SK-N-SH (cell line): ENCODE measurements around the gene FOXE3. TPM values are rescaled to one million over a fixed set of nuclear protein-coding genes. Genes with fewer than 3 reads are reported as not detected.
A peak's percentile ranks its signal among the peaks of the same experiment; 100 is the strongest.

Experiments used
- CTCF ChIA-PET: fragments of 300-600, 350-600 bp; formaldehyde crosslinking; extraction: SDS; loops from one replicate; lab custom pipeline; 2021; lab: Yijun Ruan, JAX
- POLR2A ChIA-PET: fragments of 350-600 bp; sonication (Branson Sonifier 250); formaldehyde crosslinking; extraction: SDS; loops from one replicate; lab custom pipeline; 2020; ENCODE audit warnings: antibody characterized with exemption, inconsistent platforms; lab: Yijun Ruan, JAX
- DNase-seq: peaks from one replicate; pipeline ENCODE4 v3.0.0; 2012
- H2AFZ ChIP-seq: fragments of 200-600 bp; sonication (generic); 2 replicates; pipeline ENCODE4 v1.8.1; 2016; ENCODE audit warnings: antibody characterized with exemption, mild to moderate bottlenecking, low read depth
- H3F3A ChIP-seq: fragments of 200-600 bp; sonication (generic); replicated peaks from 2 replicates; pipeline ENCODE3; 2016; ENCODE audit warnings: antibody characterized with exemption, mild to moderate bottlenecking; ENCODE audit not compliant: insufficient read depth
- H3K27ac ChIP-seq, 2 experiments: fragments of 200-500 bp in 1 of 2; fragments of 200-600 bp in 1 of 2; sonication (Bioruptor generic) in 1 of 2; sonication (generic), shearing (Covaris generic) in 1 of 2; 2 replicates each; pipeline versions ENCODE4 v1.5.1 to v1.6.1; 2014 to 2016; ENCODE audit warnings: low read depth in 2 of 2, inconsistent platforms in 1 of 2, low read length in 1 of 2, mild to moderate bottlenecking in 1 of 2, mixed read lengths in 1 of 2
- H3K27me3 ChIP-seq: fragments of 200-600 bp; sonication (generic), shearing (Covaris generic); 2 replicates; pipeline ENCODE4 v1.6.1; 2016; ENCODE audit warnings: mixed run types; ENCODE audit not compliant: insufficient read depth
- H3K36me3 ChIP-seq, 2 experiments: fragments of 200-500 bp in 1 of 2; fragments of 200-600 bp in 1 of 2; sonication (Bioruptor generic) in 1 of 2; sonication (generic) in 1 of 2; replicated peaks in 1 of 2; 2 replicates each; pipeline versions ENCODE3 to v1.5.1; 2014 to 2016; ENCODE audit warnings: low read length in 1 of 2, mild to moderate bottlenecking in 1 of 2; ENCODE audit not compliant: insufficient read depth in 2 of 2, control insufficient read depth in 1 of 2
- H3K4me1 ChIP-seq, 2 experiments: fragments of 200-500 bp in 1 of 2; fragments of 200-600 bp in 1 of 2; sonication (Bioruptor generic) in 1 of 2; sonication (generic), shearing (Covaris generic) in 1 of 2; 2 replicates each; pipeline versions ENCODE4 v1.5.1 to v1.6.1; 2014 to 2016; ENCODE audit warnings: low read depth in 1 of 2, low read length in 1 of 2, mixed run types in 1 of 2; ENCODE audit not compliant: insufficient read depth in 2 of 2, control insufficient read depth in 1 of 2
- H3K4me2 ChIP-seq: fragments of 200-600 bp; sonication (generic), shearing (Covaris generic); 2 replicates; pipeline ENCODE4 v1.6.1; 2017; ENCODE audit warnings: mixed run types
- H3K4me3 ChIP-seq, 2 experiments: fragments of 200-500 bp in 1 of 2; fragments of 200-600 bp in 1 of 2; sonication (Bioruptor generic) in 1 of 2; sonication (generic), shearing (Covaris generic) in 1 of 2; 2 replicates each; pipeline versions ENCODE4 v1.5.1 to v1.8.1; 2014 to 2016; ENCODE audit warnings: low read depth in 2 of 2, inconsistent platforms in 1 of 2, low read length in 1 of 2, mild to moderate bottlenecking in 1 of 2, mixed read lengths in 1 of 2, moderate library complexity in 1 of 2
- H3K79me2 ChIP-seq: fragments of 200-600 bp; sonication (generic); 2 replicates; pipeline ENCODE4 v1.8.1; 2017; ENCODE audit warnings: mild to moderate bottlenecking; ENCODE audit not compliant: insufficient read depth
- H3K9ac ChIP-seq: fragments of 200-600 bp; sonication (generic); 2 replicates; pipeline ENCODE4 v1.6.1; 2017; ENCODE audit warnings: mixed run types
- H3K9me2 ChIP-seq: fragments of 200-600 bp; sonication (generic); 2 replicates; pipeline ENCODE4 v1.6.1; 2017; ENCODE audit warnings: mixed run types
- H3K9me3 ChIP-seq: fragments of 200-600 bp; sonication (generic); 2 replicates; pipeline ENCODE4 v1.6.1; 2017; ENCODE audit warnings: mixed run types, mild to moderate bottlenecking, moderate library complexity
- H4K20me1 ChIP-seq: fragments of 200-600 bp; sonication (generic); 2 replicates; pipeline ENCODE4 v1.6.1; 2017; ENCODE audit warnings: mild to moderate bottlenecking, mixed run types; ENCODE audit not compliant: insufficient read depth
- ELF1 ChIP-seq: IDR thresholded peaks from 2 replicates; pipeline ENCODE4 v1.4.0; 2012
- EP300 ChIP-seq, 2 experiments: IDR thresholded peaks; 2 replicates each; pipeline versions ENCODE4 v1.4.0 to v1.6.1; 2012; ENCODE audit warnings: borderline replicate concordance in 1 of 2, low read depth in 1 of 2, low read length in 1 of 2
- EZH2phosphoT487 ChIP-seq: fragments of 200-600 bp; sonication (generic); IDR thresholded peaks from 2 replicates; pipeline ENCODE4 v1.6.1; 2017; ENCODE audit warnings: low read depth, mixed run types, mild to moderate bottlenecking, antibody characterized with exemption, moderate library complexity, borderline replicate concordance
- GABPA ChIP-seq: IDR thresholded peaks from 2 replicates; pipeline ENCODE4 v1.4.0; 2012; ENCODE audit warnings: low read depth, mild to moderate bottlenecking
- GATA2 ChIP-seq: sonication (generic); formaldehyde crosslinking; IDR thresholded peaks from 2 replicates; pipeline ENCODE4 v1.5.0; 2020; ENCODE audit warnings: mild to moderate bottlenecking, missing genetic modification reagents
- MXI1 ChIP-seq: IDR thresholded peaks from 2 replicates; pipeline ENCODE4 v1.6.1; 2012; ENCODE audit warnings: mild to moderate bottlenecking, low read depth, low read length, improper control_type of control experiment
- NRF1 ChIP-seq: IDR thresholded peaks from 2 replicates; pipeline ENCODE4 v1.6.1; 2012; ENCODE audit warnings: low read depth, mild to moderate bottlenecking, low read length
- RFX5 ChIP-seq: IDR thresholded peaks from 2 replicates; pipeline ENCODE4 v1.6.1; 2012; ENCODE audit warnings: mild to moderate bottlenecking, improper control_type of control experiment, low read length
- SIN3A ChIP-seq: IDR thresholded peaks from 2 replicates; pipeline ENCODE4 v1.6.1; 2012; ENCODE audit warnings: low read depth, mild to moderate bottlenecking, low read length, moderate library complexity, borderline replicate concordance
- SMC3 ChIP-seq: IDR thresholded peaks from 2 replicates; pipeline ENCODE4 v1.6.1; 2012; ENCODE audit warnings: low read depth, low read length, improper control_type of control experiment
- TCF12 ChIP-seq: IDR thresholded peaks from 2 replicates; pipeline ENCODE4 v1.4.0; 2012
- TEAD4 ChIP-seq: IDR thresholded peaks from 2 replicates; pipeline ENCODE4 v1.4.0; 2012; ENCODE audit warnings: mild to moderate bottlenecking, borderline replicate concordance; ENCODE audit not compliant: insufficient read depth
- WGBS: methylation state at CpG from one replicate; pipeline ENCODE4 v1.1.6; 2017; ENCODE audit warnings: low lambda C conversion rate; 5-methylcytosine and 5-hydroxymethylcytosine counted together
- polyA plus RNA-seq, 3 experiments: library from polyadenylated mRNA; depleted of rRNA; stranded (reverse); fragments of >200 nt; gene quantifications; 2 replicates each; pipeline ENCODE4 v1.2.3, GENCODE V29; 2012
- TF ChIP-seq, protein P1 (sequence below): fragments of 200-600 bp; sonication (generic); IDR thresholded peaks from 2 replicates; pipeline ENCODE4 v1.6.1; 2017; ENCODE audit warnings: antibody characterized with exemption, mild to moderate bottlenecking, moderate library complexity
- TF ChIP-seq, protein P2 (sequence below): IDR thresholded peaks from 2 replicates; pipeline ENCODE4; 2012
- TF ChIP-seq, protein P3 (sequence below): IDR thresholded peaks from 2 replicates; pipeline ENCODE4 v1.4.0; 2012; ENCODE audit warnings: low read depth
- TF ChIP-seq, protein P4 (sequence below): IDR thresholded peaks from 2 replicates; pipeline ENCODE4 v1.4.0; 2012; ENCODE audit warnings: low read depth, borderline replicate concordance

Gene FOXE3
- polyA plus RNA-seq, 1 of the 3 experiments (the other 2 are of a cell fraction): not detected

DNA sequence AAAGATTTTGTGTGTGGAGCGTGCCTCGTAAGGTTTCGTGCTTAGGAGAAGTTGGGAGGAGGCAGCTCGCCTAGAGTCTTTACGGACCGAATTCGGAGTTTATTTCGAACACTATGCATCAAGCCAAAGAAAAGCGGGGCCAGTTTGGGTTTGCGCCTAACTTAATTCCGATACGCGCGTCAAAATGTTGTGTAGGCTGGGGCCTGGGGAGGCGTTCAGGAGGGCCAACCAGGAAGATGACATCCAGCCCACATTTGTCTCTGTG is 28.1 kb downstream of the FOXE3 start (continued):
- TF ChIP-seq, protein P1, sequence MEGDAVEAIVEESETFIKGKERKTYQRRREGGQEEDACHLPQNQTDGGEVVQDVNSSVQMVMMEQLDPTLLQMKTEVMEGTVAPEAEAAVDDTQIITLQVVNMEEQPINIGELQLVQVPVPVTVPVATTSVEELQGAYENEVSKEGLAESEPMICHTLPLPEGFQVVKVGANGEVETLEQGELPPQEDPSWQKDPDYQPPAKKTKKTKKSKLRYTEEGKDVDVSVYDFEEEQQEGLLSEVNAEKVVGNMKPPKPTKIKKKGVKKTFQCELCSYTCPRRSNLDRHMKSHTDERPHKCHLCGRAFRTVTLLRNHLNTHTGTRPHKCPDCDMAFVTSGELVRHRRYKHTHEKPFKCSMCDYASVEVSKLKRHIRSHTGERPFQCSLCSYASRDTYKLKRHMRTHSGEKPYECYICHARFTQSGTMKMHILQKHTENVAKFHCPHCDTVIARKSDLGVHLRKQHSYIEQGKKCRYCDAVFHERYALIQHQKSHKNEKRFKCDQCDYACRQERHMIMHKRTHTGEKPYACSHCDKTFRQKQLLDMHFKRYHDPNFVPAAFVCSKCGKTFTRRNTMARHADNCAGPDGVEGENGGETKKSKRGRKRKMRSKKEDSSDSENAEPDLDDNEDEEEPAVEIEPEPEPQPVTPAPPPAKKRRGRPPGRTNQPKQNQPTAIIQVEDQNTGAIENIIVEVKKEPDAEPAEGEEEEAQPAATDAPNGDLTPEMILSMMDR: no peak

DNA sequence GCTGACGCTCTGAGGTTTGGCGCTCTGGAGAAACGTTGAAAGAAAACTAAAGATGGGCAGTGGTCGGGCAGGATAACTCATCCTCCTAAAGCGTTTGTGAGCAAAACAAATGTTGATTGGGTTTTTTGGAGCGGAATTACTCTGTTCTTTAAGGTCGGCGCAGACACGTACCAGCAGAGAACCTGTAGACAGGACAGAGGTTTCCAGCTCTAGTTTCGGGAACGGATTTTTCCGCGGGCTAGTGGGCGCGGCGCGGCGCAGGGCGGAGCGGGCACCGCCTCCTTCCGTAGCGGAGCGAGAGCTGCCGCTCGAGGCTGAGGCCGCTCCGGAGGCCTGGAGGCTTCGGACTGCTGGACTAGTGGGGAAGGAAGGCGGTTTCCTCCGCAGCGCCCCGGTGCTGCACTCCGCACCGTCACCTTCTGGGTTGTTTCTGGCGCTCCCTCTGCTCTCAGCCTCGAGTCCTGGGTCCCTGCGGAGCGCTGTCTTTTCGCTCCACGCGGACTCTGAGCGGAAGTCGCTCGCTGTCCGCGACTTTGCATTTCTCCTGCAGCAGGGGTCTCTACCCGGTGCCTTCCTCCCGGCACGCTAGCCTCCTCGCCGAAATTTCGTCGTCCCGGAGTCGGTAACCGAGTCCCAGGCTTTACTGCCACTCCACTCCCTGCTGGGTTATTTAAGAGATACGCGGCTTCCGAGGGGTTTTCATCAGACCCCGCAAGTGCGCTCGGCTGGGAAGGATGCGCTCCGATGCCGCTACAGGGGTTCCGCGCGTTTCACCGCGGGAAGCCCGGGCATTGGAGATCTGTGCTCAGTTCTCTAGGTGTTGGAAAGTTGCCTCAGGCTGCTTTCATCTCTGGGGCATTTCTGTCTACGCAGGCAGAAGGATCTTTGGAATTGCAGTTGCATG is 28.7 kb downstream of the FOXE3 start:
- DNase-seq: peak; percentile 55
- Histone ChIP-seq H4K20me1 (no peaks in the 10 kb centered on the region), H3K79me2 (no peaks in the 10 kb centered on the region)
- TF ChIP-seq, protein P2, sequence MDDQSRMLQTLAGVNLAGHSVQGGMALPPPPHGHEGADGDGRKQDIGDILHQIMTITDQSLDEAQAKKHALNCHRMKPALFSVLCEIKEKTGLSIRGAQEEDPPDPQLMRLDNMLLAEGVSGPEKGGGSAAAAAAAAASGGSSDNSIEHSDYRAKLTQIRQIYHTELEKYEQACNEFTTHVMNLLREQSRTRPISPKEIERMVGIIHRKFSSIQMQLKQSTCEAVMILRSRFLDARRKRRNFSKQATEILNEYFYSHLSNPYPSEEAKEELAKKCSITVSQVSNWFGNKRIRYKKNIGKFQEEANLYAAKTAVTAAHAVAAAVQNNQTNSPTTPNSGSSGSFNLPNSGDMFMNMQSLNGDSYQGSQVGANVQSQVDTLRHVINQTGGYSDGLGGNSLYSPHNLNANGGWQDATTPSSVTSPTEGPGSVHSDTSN: no peak
- TF ChIP-seq GABPA: no peak
- TF ChIP-seq ELF1: no peak
- no peak for TF ChIP-seq TEAD4
- no peak for TF ChIP-seq RFX5
- peak; percentile 89 for TF ChIP-seq EZH2phosphoT487
- TF ChIP-seq GATA2 (CRISPR knock-in tag): no peak
- TF ChIP-seq SMC3: no peak
- TF ChIP-seq, all 33 proteins: peak for 1
- Histone ChIP-seq H2AFZ (peak overlapping the region; percentile 14; the same call in 1 of the 2 replicates), H3K36me3 (no peaks in the 10 kb centered on the region), H3K9ac (no peak overlapping the region), H3K9me3 (no peaks in the 10 kb centered on the region), H3F3A (no peaks in the 10 kb centered on the region), H3K9me2 (no peaks in the 10 kb centered on the region), H3K4me1 (peaks cover 0 to 3% of the 10 kb centered on the region in 2 experiments; a peak in 1 of 4 replicates), H3K4me3 (peak overlapping the region in 1 of 2 experiments; percentile 27; a peak in 2 of 4 replicates), H3K27ac (no peak overlapping the region), H3K27me3 (peaks cover 100% of the 10 kb centered on the region), H3K4me2 (peak overlapping the region; percentile 75)
- 2% methylated on average over 26 of the region's 73 CpGs for WGBS
- CTCF ChIA-PET: interaction anchor here (0.6 to 7.9 kb wide), 5 partner anchors 8 to 271 kb away, joined by 3 to 94 read pairs (median 5); partner anchors contain the start of gene FOXD2
- POLR2A ChIA-PET: no interaction called here

DNA sequence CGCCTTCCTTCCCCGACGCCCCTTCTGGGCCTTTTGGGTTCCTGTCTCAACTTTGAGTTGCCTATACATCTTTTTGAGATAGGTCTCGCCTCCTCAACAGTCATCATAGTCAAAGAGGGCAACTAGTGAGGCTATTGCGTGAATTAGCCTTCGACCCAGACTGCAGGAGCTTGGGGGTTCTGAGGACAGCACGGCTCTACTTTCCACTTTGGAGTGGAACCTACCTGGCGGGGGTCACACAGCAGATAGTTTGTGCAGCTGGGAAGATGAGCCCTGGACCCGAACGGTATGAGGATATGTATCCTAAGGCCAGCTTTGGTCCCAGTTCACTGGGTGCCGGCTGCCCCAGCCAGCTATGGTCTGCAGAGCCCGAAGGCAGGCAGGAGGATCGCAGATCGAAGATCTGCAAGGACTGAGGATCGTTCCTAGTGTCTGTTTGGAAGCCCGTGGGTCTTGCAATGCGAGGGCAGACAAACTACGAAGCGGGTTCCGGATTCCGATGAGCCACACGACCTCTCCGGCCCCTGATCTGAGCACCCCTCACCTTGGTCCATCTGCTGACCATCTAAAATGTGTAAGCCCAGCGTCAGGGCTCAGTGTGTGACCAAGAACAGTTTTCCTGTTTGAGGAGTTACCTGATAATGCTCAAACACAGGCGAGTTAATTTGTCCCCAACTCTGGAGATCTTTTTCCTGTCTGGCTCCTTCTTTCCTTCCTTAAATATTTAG is 29.9 kb downstream of the FOXE3 start:
- peak; percentile 29 for DNase-seq
- TF ChIP-seq GABPA: no peak
- TF ChIP-seq EP300 (IDR thresholded peaks at IDR 0.05; ENCODE audit: borderline replicate concordance in 1 of 2, low read depth in 1 of 2, low read length in 1 of 2): no peak
- no peak for TF ChIP-seq SIN3A
- TF ChIP-seq MXI1: no peak
- TF ChIP-seq SMC3: no peak
- TF ChIP-seq NRF1: no peak
- TF ChIP-seq, protein P3, sequence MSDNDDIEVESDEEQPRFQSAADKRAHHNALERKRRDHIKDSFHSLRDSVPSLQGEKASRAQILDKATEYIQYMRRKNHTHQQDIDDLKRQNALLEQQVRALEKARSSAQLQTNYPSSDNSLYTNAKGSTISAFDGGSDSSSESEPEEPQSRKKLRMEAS: no peak
- TF ChIP-seq TCF12: no peak
- TF ChIP-seq, protein P4, sequence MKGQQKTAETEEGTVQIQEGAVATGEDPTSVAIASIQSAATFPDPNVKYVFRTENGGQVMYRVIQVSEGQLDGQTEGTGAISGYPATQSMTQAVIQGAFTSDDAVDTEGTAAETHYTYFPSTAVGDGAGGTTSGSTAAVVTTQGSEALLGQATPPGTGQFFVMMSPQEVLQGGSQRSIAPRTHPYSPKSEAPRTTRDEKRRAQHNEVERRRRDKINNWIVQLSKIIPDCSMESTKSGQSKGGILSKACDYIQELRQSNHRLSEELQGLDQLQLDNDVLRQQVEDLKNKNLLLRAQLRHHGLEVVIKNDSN: no peak
- no peak for TF ChIP-seq TEAD4
- TF ChIP-seq, all 33 proteins: peak for 0
- Histone ChIP-seq H3F3A (no peaks in the 10 kb centered on the region), H3K9me3 (no peaks in the 10 kb centered on the region), H3K9me2 (no peaks in the 10 kb centered on the region), H3K9ac (no peak overlapping the region), H3K27ac (no peak overlapping the region), H3K4me3 (no peak overlapping the region), H3K4me2 (no peak overlapping the region), H2AFZ (no peak overlapping the region), H3K27me3 (peaks cover 100% of the 10 kb centered on the region), H3K4me1 (peaks cover 0 to 3% of the 10 kb centered on the region in 2 experiments; a peak in 1 of 4 replicates), H3K36me3 (no peaks in the 10 kb centered on the region), H4K20me1 (no peaks in the 10 kb centered on the region), H3K79me2 (no peaks in the 10 kb centered on the region)
- WGBS: 28% methylated on average over 25 of the region's 25 CpGs
- ChIA-PET CTCF (interaction anchor here (1.0 to 7.9 kb wide), 5 partner anchors 10 to 281 kb away, joined by 3 to 94 read pairs (median 4); partner anchors contain the start of gene FOXD2), POLR2A (interaction anchor here (0.6 kb wide), 1 partner anchor 271 kb away, joined by 3 read pairs; no protein-coding TSS in a partner anchor)
